ENCODE data around the gene FAM53B.

Gene FAM53B

DNA sequence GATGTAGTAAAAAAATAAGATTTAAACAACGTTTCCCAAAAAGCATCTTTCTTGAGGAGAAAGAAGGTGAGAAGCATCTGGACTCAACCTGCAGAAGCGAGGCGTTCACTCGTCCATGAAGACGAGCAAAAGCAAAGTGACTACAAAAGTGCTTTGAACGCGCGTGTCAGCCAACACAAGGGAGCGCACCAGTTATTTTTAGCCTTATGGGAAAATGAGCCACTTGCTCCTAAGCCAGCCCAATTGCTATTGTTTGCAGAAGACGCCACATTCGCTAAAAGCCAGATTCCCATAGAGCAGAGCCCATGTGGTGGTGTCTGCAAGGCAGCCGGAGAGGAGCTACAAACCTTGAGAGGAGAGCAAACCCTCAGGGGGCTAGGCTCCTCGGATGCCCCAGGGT, 122.5 kb downstream of the FAM53B start:
- TF ChIP-seq, protein P1, sequence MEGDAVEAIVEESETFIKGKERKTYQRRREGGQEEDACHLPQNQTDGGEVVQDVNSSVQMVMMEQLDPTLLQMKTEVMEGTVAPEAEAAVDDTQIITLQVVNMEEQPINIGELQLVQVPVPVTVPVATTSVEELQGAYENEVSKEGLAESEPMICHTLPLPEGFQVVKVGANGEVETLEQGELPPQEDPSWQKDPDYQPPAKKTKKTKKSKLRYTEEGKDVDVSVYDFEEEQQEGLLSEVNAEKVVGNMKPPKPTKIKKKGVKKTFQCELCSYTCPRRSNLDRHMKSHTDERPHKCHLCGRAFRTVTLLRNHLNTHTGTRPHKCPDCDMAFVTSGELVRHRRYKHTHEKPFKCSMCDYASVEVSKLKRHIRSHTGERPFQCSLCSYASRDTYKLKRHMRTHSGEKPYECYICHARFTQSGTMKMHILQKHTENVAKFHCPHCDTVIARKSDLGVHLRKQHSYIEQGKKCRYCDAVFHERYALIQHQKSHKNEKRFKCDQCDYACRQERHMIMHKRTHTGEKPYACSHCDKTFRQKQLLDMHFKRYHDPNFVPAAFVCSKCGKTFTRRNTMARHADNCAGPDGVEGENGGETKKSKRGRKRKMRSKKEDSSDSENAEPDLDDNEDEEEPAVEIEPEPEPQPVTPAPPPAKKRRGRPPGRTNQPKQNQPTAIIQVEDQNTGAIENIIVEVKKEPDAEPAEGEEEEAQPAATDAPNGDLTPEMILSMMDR (IDR thresholded peaks at IDR 0.05): no peak

DNA sequence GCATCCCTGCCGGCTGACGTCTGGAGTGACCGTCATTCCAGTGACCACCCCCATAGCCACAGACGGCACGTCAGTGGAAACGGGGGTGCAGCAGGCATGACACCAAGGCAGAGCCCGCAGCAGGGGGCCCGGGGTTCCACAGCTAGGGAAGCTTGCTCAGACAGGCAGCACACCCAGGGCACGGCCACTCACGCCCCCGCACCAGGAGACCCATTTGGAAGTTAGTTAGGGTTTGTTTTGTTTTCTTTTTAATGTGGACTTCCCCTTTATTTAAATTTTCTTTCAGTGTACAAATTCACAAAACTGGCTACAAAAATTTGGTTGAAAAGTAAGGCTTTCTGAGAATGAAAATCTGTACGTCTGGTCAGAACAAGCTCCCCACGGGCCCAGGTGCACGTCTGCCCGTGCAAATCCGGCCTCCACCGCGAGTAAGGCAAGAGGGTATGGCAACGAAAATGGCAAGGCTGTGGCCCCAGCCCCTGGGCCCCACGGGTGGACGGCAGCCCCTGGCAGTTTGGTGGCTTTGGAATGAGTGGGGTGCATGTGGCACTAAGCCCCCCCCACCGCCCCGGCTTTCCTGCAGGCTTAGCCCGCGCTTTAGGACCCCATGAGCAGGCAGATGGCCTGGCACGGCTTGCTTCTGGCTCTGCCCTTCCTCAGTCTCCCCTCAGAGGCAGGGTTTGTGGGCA, 124.2 kb downstream of the FAM53B start:
- TF ChIP-seq, protein P1 (IDR thresholded peaks at IDR 0.05): no peak

DNA sequence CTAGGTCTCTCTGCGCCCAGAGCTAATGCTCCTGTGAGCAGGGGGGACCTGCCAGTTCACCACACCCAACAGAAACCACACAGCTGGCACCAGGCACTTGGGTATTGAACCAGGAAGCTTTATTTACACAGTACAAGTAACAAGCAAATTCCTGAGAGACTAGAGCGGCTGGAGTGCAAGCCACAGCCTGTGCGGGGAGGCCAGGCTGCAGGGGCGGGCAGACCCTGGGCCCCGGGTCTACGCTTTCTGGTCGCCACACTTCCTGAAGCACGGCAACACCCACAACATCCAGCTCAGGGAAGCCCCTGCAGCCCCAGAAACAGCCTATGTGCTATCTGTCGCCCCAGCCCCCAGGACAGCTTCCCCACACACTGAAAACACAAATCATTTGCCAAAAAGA, 125.0 kb downstream of the FAM53B start:
- TF ChIP-seq, protein P1 (IDR thresholded peaks at IDR 0.05): no peak

DNA sequence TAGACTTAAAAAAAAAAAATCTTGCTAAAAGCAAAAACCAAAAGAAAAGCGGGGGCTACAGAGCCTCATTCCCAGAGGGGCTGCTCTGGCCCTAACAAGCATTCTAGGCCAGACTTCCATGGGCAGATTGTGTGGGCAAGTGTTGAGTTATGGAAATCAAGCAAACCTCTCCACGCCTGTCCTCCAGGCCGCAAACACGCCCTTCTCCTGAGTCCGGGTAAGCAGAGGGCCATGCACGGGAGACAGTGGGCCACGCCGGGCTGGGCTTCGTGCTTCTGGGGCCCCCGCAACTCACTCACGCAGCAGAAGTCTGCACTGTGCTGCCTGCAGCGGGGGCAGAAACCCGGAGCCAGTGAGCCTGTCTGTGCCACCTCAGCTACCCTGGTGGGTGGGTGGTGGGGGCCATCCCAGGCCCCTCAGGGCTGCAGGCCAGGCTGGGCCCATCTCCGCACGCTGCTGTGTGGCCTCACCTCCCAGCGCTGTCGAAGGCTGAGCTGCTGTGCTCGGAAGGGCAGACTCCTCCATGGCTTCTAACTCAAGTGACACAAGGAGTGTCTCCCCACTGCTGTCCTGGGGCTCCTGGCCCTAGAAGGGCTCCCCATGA, 125.6 kb downstream of the FAM53B start:
- TF ChIP-seq, protein P1 (IDR thresholded peaks at IDR 0.05): no peak

DNA sequence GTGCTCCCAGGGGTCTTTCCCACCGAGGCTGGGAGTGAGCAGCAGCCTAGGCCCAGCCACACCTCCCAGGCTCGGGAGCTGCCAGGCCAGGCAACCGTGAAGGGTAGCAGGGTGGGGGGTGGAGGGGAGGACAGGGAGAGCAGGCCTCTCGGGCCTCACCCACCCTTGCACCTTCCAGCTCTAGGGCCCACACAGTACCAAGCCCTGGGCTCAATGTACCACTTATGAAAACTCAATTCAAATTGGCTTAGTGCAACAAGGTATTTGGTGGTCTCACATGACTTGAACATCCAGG, 127.4 kb downstream of the FAM53B start:
- TF ChIP-seq, protein P1 (IDR thresholded peaks at IDR 0.05): no peak

DNA sequence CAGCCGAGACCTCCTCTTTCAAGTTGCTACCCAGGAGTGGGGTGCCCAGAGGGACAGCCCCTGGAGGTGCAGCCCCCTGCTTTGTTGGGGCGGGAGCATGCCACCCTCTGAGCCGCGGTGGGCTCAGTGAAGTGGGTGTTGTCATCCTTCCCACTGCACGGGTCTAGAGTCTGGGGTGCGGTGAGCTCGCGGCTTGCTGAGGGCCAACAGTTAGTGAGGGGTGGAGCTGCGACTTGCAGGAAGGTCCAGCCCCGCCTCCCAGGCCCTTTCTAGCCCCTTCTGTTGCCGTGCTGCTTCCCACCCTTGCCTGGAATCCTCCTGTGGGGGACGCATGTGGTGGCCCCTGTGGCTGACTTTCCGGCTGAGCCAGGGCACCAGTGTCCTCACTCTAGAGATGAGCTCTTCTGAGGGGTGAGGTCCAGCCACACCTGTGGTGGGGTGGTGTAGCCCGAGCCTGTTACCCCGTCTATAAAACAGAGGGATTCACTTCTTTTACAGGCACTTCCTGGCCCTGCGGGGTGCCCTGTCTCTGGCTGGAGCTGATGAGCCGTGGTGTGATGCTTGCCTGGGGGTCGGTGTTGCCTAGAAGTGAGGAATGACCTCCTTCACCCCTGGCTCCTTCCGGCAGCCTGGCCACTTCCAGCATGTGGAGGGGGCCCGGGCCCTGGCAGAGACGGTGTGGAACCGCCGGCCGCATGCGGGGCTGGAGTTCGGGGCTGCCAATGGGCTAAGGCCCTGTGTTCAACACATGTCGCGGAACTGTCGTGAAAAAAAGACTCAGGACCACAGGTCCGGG, 127.9 kb downstream of the FAM53B start:
- TF ChIP-seq, protein P1 (IDR thresholded peaks at IDR 0.05): no peak

DNA sequence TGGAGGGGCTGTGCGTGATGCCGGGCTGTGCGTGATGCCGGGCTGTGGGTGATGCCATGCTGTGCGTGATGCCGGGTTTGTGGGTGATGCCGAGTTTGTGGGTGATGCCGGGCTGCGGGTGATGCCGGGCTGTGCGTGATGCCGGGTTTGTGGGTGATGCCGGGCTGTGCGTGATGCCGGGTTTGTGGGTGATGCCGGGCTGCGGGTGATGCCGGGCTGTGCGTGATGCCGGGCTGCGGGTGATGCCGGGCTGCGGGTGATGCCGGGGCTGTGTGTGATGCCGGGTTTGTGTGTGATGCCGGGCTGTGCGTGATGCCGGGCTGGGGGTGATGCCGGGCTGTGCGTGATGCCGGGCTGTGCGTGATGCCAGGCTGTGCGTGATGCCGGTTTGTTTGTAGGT, 128.9 kb downstream of the FAM53B start:
- TF ChIP-seq, protein P1 (IDR thresholded peaks at IDR 0.05): no peak
